Right ventricle myocardium superior (tissue), 1 donor: ENCODE data around the gene SURF6. TPM values are rescaled to one million over a fixed set of nuclear protein-coding genes. Genes with fewer than 3 reads are reported as not detected.
"Not testable (repeated sequence)": the region's sequence is repeated elsewhere in the genome, so short reads cannot be mapped to it uniquely, and the experiment has no call there.

ENCODE experiments used
- ATAC-seq: fragments of 200-7000 bp; cut with Tn5 transposase; one replicate; pipeline ENCODE4 v1.9.1; 2020; ENCODE audit warnings: mild to moderate bottlenecking; ENCODE audit not compliant: poor library complexity
- DNase-seq: peaks from one replicate; pipeline ENCODE4 v3.0.0-alpha.2; 2020
- intact Hi-C: fragments of 100-400 bp; cut with DNase I; formaldehyde crosslinking; loops from one replicate; pipeline ENCODE4 v1.11.2; 2022
- total RNA-seq: library from RNA; stranded (reverse); fragmentation: NEBNext Ultra II Directional; extraction: Animal tissue kit (Norgen Biotek cat#: 25700); gene quantifications from one replicate; pipeline ENCODE4 v1.2.1, GENCODE V29; 2021
- donor health status: DM: no; HTN: yes; CAD: no; lungs with severe emphysema.

Gene SURF6
- total RNA-seq, 1 donor from 2014 or later, result 11.1 TPM

GRCh38 chr9:133306242-133307204, 29.5 kb downstream of the SURF6 start:
- DNase-seq (no peak), ATAC-seq (no peak)
- intact Hi-C loops, result no loop called here

GRCh38 chr9:133305731-133306130, 30.3 kb downstream of the SURF6 start:
- intact Hi-C loops, result no loop called here
- no peak for ATAC-seq
- no peak for DNase-seq

- intact Hi-C loops, result no loop called here
- DNase-seq (no peak), ATAC-seq (no peak)
These were observed 31.3 kb downstream of the SURF6 start for GRCh38 chr9:133304477-133305377.

GRCh38 chr9:133304158-133304470, 31.9 kb downstream of the SURF6 start:
- no peak for DNase-seq
- no peak for ATAC-seq
- intact Hi-C loops, result no loop called here

GRCh38 chr9:133303266-133304157, 32.5 kb downstream of the SURF6 start:
- ATAC-seq (no peak), DNase-seq (no peak)
- intact Hi-C loops, result no loop called here

GRCh38 chr9:133301253-133302230, 34.4 kb downstream of the SURF6 start:
- ATAC-seq, result no peak
- intact Hi-C loops, result no loop called here
- DNase-seq, result no peak

- ATAC-seq, intact Hi-C loops: not testable (repeated sequence)
These were observed 36.0 kb downstream of the SURF6 start for GRCh38 chr9:133299996-133300395.

GRCh38 chr9:133294257-133294656, 41.7 kb downstream of the SURF6 start:
- intact Hi-C loops, result no loop called here
- no peak for ATAC-seq
- DNase-seq, result no peak

More at GRCh38 chr9:133299996-133300395, 36.0 kb downstream of the SURF6 start:
- not testable (repeated sequence) for DNase-seq

- intact Hi-C loops, result no loop called here
- ATAC-seq (no peak), DNase-seq (no peak)
These were observed 45.2 kb downstream of the SURF6 start for GRCh38 chr9:133290751-133291302.

GRCh38 chr9:133286523-133286922, 49.5 kb downstream of the SURF6 start:
- ATAC-seq, result no peak
- DNase-seq, result no peak
- intact Hi-C loops, result no loop called here

- ATAC-seq (no peak), DNase-seq (no peak)
- intact Hi-C loops, result no loop called here
These were observed 50.7 kb downstream of the SURF6 start for GRCh38 chr9:133285252-133285775.

GRCh38 chr9:133284362-133284761, 51.6 kb downstream of the SURF6 start:
- ATAC-seq, result no peak
- intact Hi-C loops, result no loop called here
- no peak for DNase-seq

GRCh38 chr9:133283255-133284032, 52.5 kb downstream of the SURF6 start:
- DNase-seq, ATAC-seq: not testable (repeated sequence)

GRCh38 chr9:133282464-133283238, 53.3 kb downstream of the SURF6 start:
- ATAC-seq, result no peak
- intact Hi-C loops, result no loop called here

More at GRCh38 chr9:133283255-133284032, 52.5 kb downstream of the SURF6 start:
- intact Hi-C loops, result not testable (repeated sequence)

GRCh38 chr9:133280392-133280791, 55.6 kb downstream of the SURF6 start:
- ATAC-seq, result no peak
- DNase-seq, result no peak
- intact Hi-C loops, result no loop called here

More at GRCh38 chr9:133282464-133283238, 53.3 kb downstream of the SURF6 start:
- no peak for DNase-seq
